ENCODE results near the gene UACA. TPM values are rescaled to one million over a fixed set of nuclear protein-coding genes. Genes with fewer than 3 reads are reported as not detected.
"Not testable (repeated sequence)": the region's sequence is repeated elsewhere in the genome, so short reads cannot be mapped to it uniquely, and the experiment has no call there.

The UACA gene
- total RNA-seq, 2 experiments from 2014 or later = 1.1 to 1.5 TPM

DNA sequence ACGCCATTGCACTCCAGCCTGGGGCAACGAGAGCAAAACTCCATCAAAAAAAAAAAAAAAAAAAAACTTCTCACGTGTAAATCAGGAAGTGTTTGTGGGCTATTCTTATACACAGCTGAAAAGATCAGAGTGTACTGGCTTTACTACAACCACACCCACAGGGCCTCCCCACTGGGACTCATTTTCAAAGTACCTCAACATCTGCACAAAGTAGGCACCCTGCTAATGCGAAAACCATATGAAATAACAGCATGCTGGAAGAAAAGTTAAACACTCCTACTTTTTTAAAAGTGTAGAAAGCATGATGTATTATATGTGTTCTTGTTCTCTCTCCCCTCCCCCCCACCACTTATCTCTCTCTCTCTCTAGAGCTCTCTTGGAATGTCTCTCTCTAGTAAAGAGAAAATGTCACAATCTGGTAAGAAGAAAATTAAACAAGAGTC is 11.1 kb downstream of the UACA start:
- Histone ChIP-seq H3K4me3 (ENCODE audit: low read length) (no peak overlapping the region), H3K9me3 (ENCODE audit: control insufficient read depth in 1 of 2, insufficient read depth in 1 of 2, low read length in 2 of 2) (no peaks in the 10 kb centered on the region), H3K27ac (ENCODE audit: low read depth in 1 of 2, low read length in 2 of 2) (no peak overlapping the region), H3K27me3 (ENCODE audit: control insufficient read depth in 1 of 2, insufficient read depth in 2 of 2, low read length in 2 of 2) (peaks cover 2% of the 10 kb centered on the region in 2 experiments), H3K36me3 (ENCODE audit: insufficient read depth, low read length) (no peaks in the 10 kb centered on the region), H3K4me1 (ENCODE audit: insufficient read depth, low read length) (peaks cover 6% of the 10 kb centered on the region)
- ChIA-PET POLR2A (interaction anchor here (0.7 to 1.5 kb wide), 4 partner anchors 10 to 952 kb away, joined by 3 to 4 read pairs (median 3); partner anchors contain the start of gene UACA), CTCF (no interaction called here)
- Mint-ChIP-seq H3K36me3 (ENCODE audit: low read depth) (no peaks in the 10 kb centered on the region), H3K4me3 (peak overlapping the region; percentile 35), H3K4me1 (ENCODE audit: low read depth) (peaks cover 29% of the 10 kb centered on the region), H3K27ac (peak overlapping the region; percentile 34), H3K9me3 (no peaks in the 10 kb centered on the region), H3K27me3 (peaks cover 8% of the 10 kb centered on the region)
- ATAC-seq (ENCODE audit: poor library complexity) (peak; percentile 85), DNase-seq (peak in 4 of 14 experiments; percentile 3 to 31 (median 18))
- intact Hi-C loops (cut with DNase I, micrococcal nuclease) = no loop called here
- TF ChIP-seq, protein P1, sequence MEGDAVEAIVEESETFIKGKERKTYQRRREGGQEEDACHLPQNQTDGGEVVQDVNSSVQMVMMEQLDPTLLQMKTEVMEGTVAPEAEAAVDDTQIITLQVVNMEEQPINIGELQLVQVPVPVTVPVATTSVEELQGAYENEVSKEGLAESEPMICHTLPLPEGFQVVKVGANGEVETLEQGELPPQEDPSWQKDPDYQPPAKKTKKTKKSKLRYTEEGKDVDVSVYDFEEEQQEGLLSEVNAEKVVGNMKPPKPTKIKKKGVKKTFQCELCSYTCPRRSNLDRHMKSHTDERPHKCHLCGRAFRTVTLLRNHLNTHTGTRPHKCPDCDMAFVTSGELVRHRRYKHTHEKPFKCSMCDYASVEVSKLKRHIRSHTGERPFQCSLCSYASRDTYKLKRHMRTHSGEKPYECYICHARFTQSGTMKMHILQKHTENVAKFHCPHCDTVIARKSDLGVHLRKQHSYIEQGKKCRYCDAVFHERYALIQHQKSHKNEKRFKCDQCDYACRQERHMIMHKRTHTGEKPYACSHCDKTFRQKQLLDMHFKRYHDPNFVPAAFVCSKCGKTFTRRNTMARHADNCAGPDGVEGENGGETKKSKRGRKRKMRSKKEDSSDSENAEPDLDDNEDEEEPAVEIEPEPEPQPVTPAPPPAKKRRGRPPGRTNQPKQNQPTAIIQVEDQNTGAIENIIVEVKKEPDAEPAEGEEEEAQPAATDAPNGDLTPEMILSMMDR (IDR thresholded peaks at IDR 0.05) = no peak

DNA sequence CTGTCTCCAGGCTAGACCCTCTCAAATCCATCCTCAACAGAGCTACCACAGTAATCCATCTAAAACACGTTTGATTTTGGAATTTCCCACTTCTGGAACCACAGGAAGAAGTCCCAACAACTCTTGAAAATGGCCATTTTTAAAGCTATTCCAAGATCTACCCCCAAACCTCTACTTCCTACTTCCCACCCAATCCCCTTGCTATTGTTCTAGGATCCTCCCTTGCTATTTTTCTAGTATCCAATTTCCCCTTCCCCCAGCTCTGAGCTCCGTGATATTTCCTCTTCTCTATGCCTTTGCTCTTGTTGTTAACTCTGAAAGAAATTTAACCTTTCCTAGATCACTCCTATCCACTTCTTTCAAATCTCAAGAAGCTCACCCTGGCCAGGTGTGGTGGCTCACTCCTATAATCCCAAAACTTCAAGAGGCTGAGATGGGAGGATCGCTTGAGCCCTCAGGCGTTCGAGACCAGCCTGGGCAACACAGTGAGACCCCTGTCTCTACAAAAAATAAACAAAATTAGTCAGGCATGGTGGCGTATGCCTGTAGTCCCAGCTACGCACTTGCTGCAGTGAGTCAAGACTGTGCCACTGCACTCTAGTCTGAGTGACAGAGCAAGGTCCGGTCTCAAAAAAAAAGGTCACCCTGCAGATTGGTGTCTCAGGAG is 13.0 kb downstream of the UACA start:
- H3K4me1 ChIP-seq (ENCODE audit: insufficient read depth, low read length) = peaks cover 6% of the 10 kb centered on the region
- Mint-ChIP-seq H3K9me3 (no peaks in the 10 kb centered on the region), H3K27me3 (no peaks in the 10 kb centered on the region), H3K36me3 (ENCODE audit: low read depth) (no peaks in the 10 kb centered on the region), H3K27ac (no peak overlapping the region), H3K4me1 (ENCODE audit: low read depth) (peaks cover 29% of the 10 kb centered on the region), H3K4me3 (no peak overlapping the region)
- intact Hi-C loops (cut with DNase I, micrococcal nuclease) = no loop called here
- ChIA-PET POLR2A (interaction anchor here (1.0 kb wide), 1 partner anchor 11 kb away, joined by 3 read pairs; no protein-coding TSS in a partner anchor), CTCF (interaction anchor here (0.6 kb wide), 1 partner anchor 58 kb away, joined by 3 read pairs; no protein-coding TSS in a partner anchor)
- no peak for ATAC-seq (ENCODE audit: poor library complexity)
- peaks cover 0 to 2% of the 10 kb centered on the region in 2 experiments for H3K27me3 ChIP-seq (ENCODE audit: control insufficient read depth in 1 of 2, insufficient read depth in 2 of 2, low read length in 2 of 2)
- DNase-seq = no peak
- TF ChIP-seq, protein P1 (IDR thresholded peaks at IDR 0.05) = no peak
- H3K27ac ChIP-seq (ENCODE audit: low read depth in 1 of 2, low read length in 2 of 2) = no peak overlapping the region
- H3K4me3 ChIP-seq (ENCODE audit: low read length) = no peak overlapping the region
- no peaks in the 10 kb centered on the region for H3K9me3 ChIP-seq (ENCODE audit: control insufficient read depth in 1 of 2, insufficient read depth in 1 of 2, low read length in 2 of 2)
- H3K36me3 ChIP-seq (ENCODE audit: insufficient read depth, low read length) = no peaks in the 10 kb centered on the region

DNA sequence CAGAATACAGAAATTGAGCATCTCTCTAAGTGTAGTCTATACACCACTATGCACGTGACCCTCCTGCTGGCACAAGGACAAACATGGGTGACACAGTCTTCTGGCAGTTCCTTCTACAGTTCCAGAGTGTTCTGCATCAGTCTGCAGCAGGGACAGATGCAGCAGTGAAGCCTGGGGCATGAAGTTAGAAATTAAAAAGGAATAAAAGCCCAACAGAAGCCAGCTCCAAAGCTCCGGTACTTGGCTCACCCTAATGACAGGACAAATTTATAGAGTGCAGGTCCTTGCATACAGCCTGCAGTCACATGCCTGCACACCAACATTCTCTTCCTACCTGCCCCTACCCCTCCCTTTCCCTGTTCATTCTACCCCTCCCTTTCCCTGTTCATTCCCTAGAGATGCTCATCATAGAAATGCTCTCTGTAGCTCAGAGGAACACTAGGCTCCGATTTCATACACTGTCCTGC is 15.0 kb downstream of the UACA start:
- Mint-ChIP-seq H3K4me3 (no peak overlapping the region), H3K4me1 (ENCODE audit: low read depth) (peaks cover 27% of the 10 kb centered on the region), H3K9me3 (no peaks in the 10 kb centered on the region), H3K36me3 (ENCODE audit: low read depth) (no peaks in the 10 kb centered on the region), H3K27ac (no peak overlapping the region), H3K27me3 (no peaks in the 10 kb centered on the region)
- intact Hi-C loops (cut with DNase I, micrococcal nuclease) = no loop called here
- POLR2A ChIA-PET = no interaction called here
- no peaks in the 10 kb centered on the region for H3K9me3 ChIP-seq (ENCODE audit: control insufficient read depth in 1 of 2, insufficient read depth in 1 of 2, low read length in 2 of 2)
- peaks cover 6% of the 10 kb centered on the region for H3K4me1 ChIP-seq (ENCODE audit: insufficient read depth, low read length)
- H3K36me3 ChIP-seq (ENCODE audit: insufficient read depth, low read length) = no peaks in the 10 kb centered on the region
- DNase-seq (no peak), ATAC-seq (ENCODE audit: poor library complexity) (no peak)
- CTCF ChIA-PET = no interaction called here
- H3K4me3 ChIP-seq (ENCODE audit: low read length) = no peak overlapping the region
- peaks cover 0 to 2% of the 10 kb centered on the region in 2 experiments for H3K27me3 ChIP-seq (ENCODE audit: control insufficient read depth in 1 of 2, insufficient read depth in 2 of 2, low read length in 2 of 2)
- TF ChIP-seq, protein P1 (IDR thresholded peaks at IDR 0.05) = no peak
- no peak overlapping the region for H3K27ac ChIP-seq (ENCODE audit: low read depth in 1 of 2, low read length in 2 of 2)

DNA sequence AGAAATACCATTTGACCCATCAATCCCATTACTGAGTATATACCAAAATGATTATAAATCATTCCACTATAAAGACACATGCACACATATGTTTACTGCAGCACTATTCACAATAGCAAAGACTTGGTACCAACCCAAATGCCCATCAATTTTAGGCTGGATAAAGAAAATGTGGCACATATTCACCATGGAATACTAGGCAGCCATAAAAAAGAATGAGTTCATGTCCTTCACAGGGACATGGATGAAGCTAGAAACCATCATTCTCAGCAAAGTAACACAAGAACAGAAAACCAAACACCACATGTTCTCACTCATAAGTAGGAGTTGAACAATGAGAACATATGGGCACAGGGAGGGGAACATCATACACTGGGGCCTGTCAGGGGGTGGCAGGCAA is 16.8 kb downstream of the UACA start:
- H3K27me3 Mint-ChIP-seq = not testable (repeated sequence)

More for the DNA sequence above, 16.8 kb downstream of the UACA start:
- CTCF ChIA-PET; H3K36me3 ChIP-seq (ENCODE audit: insufficient read depth, low read length); H3K36me3 Mint-ChIP-seq (ENCODE audit: low read depth); H3K9me3 Mint-ChIP-seq; H3K4me3 ChIP-seq (ENCODE audit: low read length); DNase-seq; H3K27ac ChIP-seq (ENCODE audit: low read depth in 1 of 2, low read length in 2 of 2); POLR2A ChIA-PET; H3K4me1 ChIP-seq (ENCODE audit: insufficient read depth, low read length); H3K27me3 ChIP-seq (ENCODE audit: control insufficient read depth in 1 of 2, insufficient read depth in 2 of 2, low read length in 2 of 2); ATAC-seq (ENCODE audit: poor library complexity); H3K4me1 Mint-ChIP-seq (ENCODE audit: low read depth); H3K27ac Mint-ChIP-seq; H3K9me3 ChIP-seq (ENCODE audit: control insufficient read depth in 1 of 2, insufficient read depth in 1 of 2, low read length in 2 of 2); intact Hi-C loops (cut with DNase I, micrococcal nuclease); H3K4me3 Mint-ChIP-seq: not testable (repeated sequence)

Measured in CD4-positive, alpha-beta T cell (primary cell).